Psoas muscle (tissue), 8 donors: ENCODE data around the gene CWF19L1. TPM values are rescaled to one million over a fixed set of nuclear protein-coding genes. Genes with fewer than 3 reads are reported as not detected.

Experiments used
- ATAC-seq, 4 donors: fragments of 200-7000 bp; cut with Tn5 transposase; one replicate each; pipeline ENCODE4 v1.9.1; 2020; ENCODE audit warnings: moderate library complexity in 3 of 4, mild to moderate bottlenecking in 2 of 4
- DNase-seq, 2 donors: peaks; one replicate each; pipeline ENCODE4 v3.0.0-alpha.2; 2020
- H3K27ac ChIP-seq: fragments of 200-600 bp; one replicate; pipeline ENCODE4 v1.8.0; 2022
- H3K27me3 ChIP-seq, 3 donors: fragments of 200-600 bp in 1 of 3; one replicate each; pipeline versions ENCODE4 v1.6.1 to v1.8.0; 2013 to 2022; ENCODE audit warnings: low read length in 2 of 3, mild to moderate bottlenecking in 2 of 3, moderate library complexity in 1 of 3; ENCODE audit not compliant: insufficient read depth in 3 of 3
- H3K36me3 ChIP-seq, 2 donors: fragments of 200-600 bp in 1 of 2; one replicate each; pipeline versions ENCODE4 v1.6.1 to v1.8.0; 2013 to 2022; ENCODE audit warnings: low read depth in 1 of 2, mild to moderate bottlenecking in 1 of 2, moderate library complexity in 1 of 2; ENCODE audit not compliant: insufficient read depth in 1 of 2
- H3K4me1 ChIP-seq: fragments of 200-600 bp; one replicate; pipeline ENCODE4 v1.8.0; 2022
- H3K4me3 ChIP-seq: fragments of 200-600 bp; one replicate; pipeline ENCODE4 v1.8.0; 2022; ENCODE audit warnings: mild to moderate bottlenecking
- H3K9me3 ChIP-seq: fragments of 200-600 bp; one replicate; pipeline ENCODE4 v1.8.0; 2022
- CTCF ChIP-seq: fragments of 200-600 bp; IDR thresholded peaks from one replicate; pipeline ENCODE4 v1.8.0; 2022; ENCODE audit warnings: antibody characterized with exemption
- WGBS, 3 donors: extraction: QIAGEN DNeasy Blood & Tissue Kit; methylation state at CpG; one replicate each; pipeline versions ENCODE4 v1.1.6 to v1.1.7; 2013; 5-methylcytosine and 5-hydroxymethylcytosine counted together
- intact Hi-C, 2 donors: fragments of 100-400 bp; cut with DNase I; formaldehyde crosslinking; loops; one replicate each; pipeline versions ENCODE4 v1.11.0 to v1.14.2; 2022
- polyA plus RNA-seq, 3 donors: library from polyadenylated mRNA; stranded (reverse); fragments of 200-250 nt; gene quantifications; one replicate each; pipeline ENCODE4 v1.2.3, GENCODE V29; 2013
- total RNA-seq, 4 donors: library from RNA; stranded (reverse); fragmentation: NEBNext Ultra II Directional in 2 of 4; extraction: Animal tissue kit (Norgen Biotek cat#: 25700) in 2 of 4; gene quantifications; one replicate each; pipeline versions ENCODE4 v1.2.1 to v1.2.4, GENCODE V29; 2021 to 2023
- donor health status: healthy with polysubstance abuse.
- donor health status: DM: no; HTN: no; CAD: no; lungs with moderate emphysema.
- donor health status: Bipolar disorder and iron deficiency.
- donor health status: healthy.
- donor health status: DM: yes; HTN: yes; CAD: no.
- donor health status: DM: no; HTN: no; CAD: no.
- donor health status: DM: no; HTN: no; CAD: no.
- donor health status: DM: yes; HTN: yes; CAD: no.

CWF19L1 gene
- total and polyA plus RNA-seq, 7 donors = 9.5 to 24.6 (median 13.5) TPM

GRCh38 chr10:100229819-100230422 is 37.5 kb downstream of the CWF19L1 start:
- intact Hi-C loops = no loop called here
- ATAC-seq = peak in 1 of 4 donors; percentile 15
- 54 to 56% (median 55%) methylated on average over 21 of the region's 21 CpGs for WGBS, 3 donors

GRCh38 chr10:100223879-100224278 is 43.6 kb downstream of the CWF19L1 start:
- no peak for DNase-seq
- Histone ChIP-seq H3K4me1 (peaks cover 11% of the 10 kb centered on the region), H3K9me3 (no peaks in the 10 kb centered on the region), H3K36me3 (peaks cover 6 to 75% of the 10 kb centered on the region in 2 donors), H3K27ac (no peak overlapping the region), H3K27me3 (no peaks in the 10 kb centered on the region), H3K4me3 (no peak overlapping the region)
- no peak for ATAC-seq
- no peak for TF ChIP-seq CTCF
- intact Hi-C loops = no loop called here
- WGBS, 3 donors = 77 to 79% (median 78%) methylated on average over 5 of the region's 5 CpGs

More at GRCh38 chr10:100229819-100230422, 37.5 kb downstream of the CWF19L1 start:
- Histone ChIP-seq H3K9me3 (no peaks in the 10 kb centered on the region), H3K4me3 (peak overlapping the region; percentile 94), H3K27ac (peak overlapping the region; percentile 84), H3K36me3 (peaks cover 8 to 54% of the 10 kb centered on the region in 2 donors), H3K27me3 (no peaks in the 10 kb centered on the region), H3K4me1 (peaks cover 14% of the 10 kb centered on the region)
- TF ChIP-seq CTCF = no peak
- peak in 1 of 2 donors; percentile 54 for DNase-seq

GRCh38 chr10:100222529-100222928 is 44.9 kb downstream of the CWF19L1 start:
- peaks cover 6 to 88% of the 10 kb centered on the region in 2 donors for H3K36me3 ChIP-seq
- 98 to 99% (median 98%) methylated on average over 2 of the region's 2 CpGs for WGBS, 3 donors
- H3K4me3 ChIP-seq = no peak overlapping the region
- H3K27ac ChIP-seq = no peak overlapping the region
- ATAC-seq = no peak
- no peaks in the 10 kb centered on the region for H3K27me3 ChIP-seq
- intact Hi-C loops = no loop called here
- no peaks in the 10 kb centered on the region for H3K9me3 ChIP-seq
- H3K4me1 ChIP-seq = no peaks in the 10 kb centered on the region
- no peak for TF ChIP-seq CTCF
- no peak for DNase-seq

GRCh38 chr10:100216006-100216405 is 51.4 kb downstream of the CWF19L1 start:
- Histone ChIP-seq H3K4me3 (no peak overlapping the region), H3K36me3 (peaks cover 3 to 98% of the 10 kb centered on the region in 2 donors), H3K9me3 (no peaks in the 10 kb centered on the region), H3K4me1 (no peaks in the 10 kb centered on the region), H3K27ac (no peak overlapping the region), H3K27me3 (no peaks in the 10 kb centered on the region)
- WGBS, 3 donors = 82 to 90% (median 89%) methylated on average over 2 of the region's 2 CpGs
- TF ChIP-seq CTCF = no peak
- no peak for DNase-seq
- ATAC-seq = no peak
- intact Hi-C loops = no loop called here

- TF ChIP-seq CTCF = no peak
- Histone ChIP-seq H3K27me3 (no peaks in the 10 kb centered on the region), H3K27ac (no peak overlapping the region), H3K36me3 (peaks cover 4 to 85% of the 10 kb centered on the region in 2 donors), H3K4me1 (no peaks in the 10 kb centered on the region), H3K9me3 (no peaks in the 10 kb centered on the region), H3K4me3 (no peak overlapping the region)
- DNase-seq = no peak
- WGBS, 3 donors = 71 to 79% (median 71%) methylated on average over 7 of the region's 7 CpGs
- intact Hi-C loops = loop anchor here in 1 of 2 donors (10.0 kb wide), 1 partner anchor 45 kb away; no protein-coding TSS in a partner anchor
- ATAC-seq = no peak
Observed at GRCh38 chr10:100209303-100209702, 58.1 kb downstream of the CWF19L1 start.
